ENCODE results near the gene PTCH2. TPM values are rescaled to one million over a fixed set of nuclear protein-coding genes. Genes with fewer than 3 reads are reported as not detected.

The PTCH2 gene
- total and polyA plus RNA-seq, 2 of the 13 experiments (the other 11 are each of a cell fraction or from before 2014, with no cell fraction given), result 0.60 to 1.5 TPM

- TF ChIP-seq ZNF660 (CRISPR knock-in tag; IDR thresholded peaks at IDR 0.05; ENCODE audit: borderline replicate concordance, low read depth) (no peak), ZNF547 (CRISPR knock-in tag; IDR thresholded peaks at IDR 0.05) (no peak), BCL6 (CRISPR knock-in tag; IDR thresholded peaks at IDR 0.05) (no peak), FOXP1 (IDR thresholded peaks at IDR 0.05) (no peak), FOXP1 (CRISPR knock-in tag; IDR thresholded peaks at IDR 0.05) (no peak), ATF2 (CRISPR knock-in tag; IDR thresholded peaks at IDR 0.05) (no peak), ZNF567 (CRISPR knock-in tag; IDR thresholded peaks at IDR 0.05; ENCODE audit: borderline replicate concordance) (no peak), TCF7L2 (IDR thresholded peaks at IDR 0.05; ENCODE audit: low read depth, low read length) (no peak), ZNF280B (CRISPR knock-in tag; IDR thresholded peaks at IDR 0.05; ENCODE audit: borderline replicate concordance) (no peak), ZNF530 (CRISPR knock-in tag; IDR thresholded peaks at IDR 0.05; ENCODE audit: low read depth) (no peak), SKI (IDR thresholded peaks at IDR 0.05; ENCODE audit: partially characterized antibody) (no peak), ZNF430 (CRISPR knock-in tag; IDR thresholded peaks at IDR 0.05) (no peak), ZNF276 (CRISPR knock-in tag; IDR thresholded peaks at IDR 0.05; ENCODE audit: low read depth) (no peak), ZNF205 (CRISPR knock-in tag; IDR thresholded peaks at IDR 0.05) (no peak), REL (CRISPR knock-in tag; conservative IDR thresholded peaks at IDR 0.05) (no peak), PCBP1 (IDR thresholded peaks at IDR 0.05; ENCODE audit: borderline replicate concordance, low read depth, low read length) (no peak), ZNF33B (CRISPR knock-in tag; IDR thresholded peaks at IDR 0.05) (no peak), HCFC1 (IDR thresholded peaks at IDR 0.05; ENCODE audit: low read depth, low read length) (no peak), HES4 (CRISPR knock-in tag; IDR thresholded peaks at IDR 0.05; ENCODE audit: borderline replicate concordance) (no peak), HHEX (CRISPR knock-in tag; IDR thresholded peaks at IDR 0.05) (no peak), MLLT10 (CRISPR knock-in tag; IDR thresholded peaks at IDR 0.05) (no peak), ZNF281 (CRISPR knock-in tag; IDR thresholded peaks at IDR 0.05; ENCODE audit: borderline replicate concordance) (peak; percentile 55; the same call in 1 of the 2 replicates), FOXK1 (CRISPR knock-in tag; IDR thresholded peaks at IDR 0.05; ENCODE audit: borderline replicate concordance, low read depth) (peak; percentile 10; the same call in 1 of the 2 replicates)
Measured at GRCh38 chr1:44808938-44809917, 33.8 kb downstream of the PTCH2 start (continued).

All from HepG2 (cell line).